ENCODE results near the gene LRRC4C. TPM values are rescaled to one million over a fixed set of nuclear protein-coding genes. Genes with fewer than 3 reads are reported as not detected.

The LRRC4C gene
- total and polyA plus RNA-seq, 2 experiments from 2014 or later: 0.35 to 1.1 TPM

- TF ChIP-seq CREB1 (CRISPR knock-in tag; IDR thresholded peaks at IDR 0.05; ENCODE audit: low read depth) (no peak), EZH2 (IDR thresholded peaks at IDR 0.05; ENCODE audit: low read depth, unreplicated experiment) (no peak), STAT1 (IDR thresholded peaks at IDR 0.05; ENCODE audit: unreplicated experiment) (no peak)
Observed at GRCh38 chr11:41301023-41301422, 158.4 kb downstream of the LRRC4C start (continued).

DNA sequence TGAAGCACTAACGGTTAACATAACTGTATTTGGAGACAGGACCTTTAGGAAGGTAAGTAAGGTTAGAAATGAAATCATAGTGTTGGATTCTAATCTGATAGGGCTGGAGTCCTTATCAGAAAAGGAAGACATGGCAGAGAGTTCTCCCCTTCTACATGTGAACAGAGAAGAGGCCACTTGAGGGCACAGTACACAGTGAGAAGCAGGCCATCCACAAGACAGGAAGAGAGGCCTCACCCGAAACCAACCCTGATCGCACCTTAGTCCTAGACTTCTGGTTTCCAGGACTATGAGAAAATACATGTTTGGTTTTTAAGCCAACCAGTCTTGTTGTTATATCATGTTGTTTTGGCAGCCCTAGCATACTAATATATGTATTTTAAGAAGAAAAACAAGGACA is 170.0 kb downstream of the LRRC4C start:
- Mint-ChIP-seq H3K36me3 (ENCODE audit: low read depth) (no peaks in the 10 kb centered on the region), H3K4me3 (no peak overlapping the region), H3K27ac (no peak overlapping the region), H3K4me1 (peaks cover 2% of the 10 kb centered on the region; the same call in 2 of the 3 replicates), H3K9me3 (no peaks in the 10 kb centered on the region), H3K27me3 (ENCODE audit: insufficient read depth, low read depth, poor library complexity) (no peaks in the 10 kb centered on the region)
- H3K4me1 ChIP-seq (ENCODE audit: insufficient read depth): no peaks in the 10 kb centered on the region
- no peak overlapping the region for H2AFZ ChIP-seq
- H3K36me3 ChIP-seq (ENCODE audit: insufficient read depth): no peaks in the 10 kb centered on the region
- DNase-seq (ENCODE audit: low spot score) (peak; percentile 4), ATAC-seq (no peak; the same call in 2 of the 3 replicates)
- H3K4me2 ChIP-seq: no peak overlapping the region
- H3K27ac ChIP-seq (ENCODE audit: low read depth): no peak overlapping the region
- no peaks in the 10 kb centered on the region for H3K9me2 ChIP-seq (ENCODE audit: insufficient read depth)
- H3K79me2 ChIP-seq (replicated peaks; ENCODE audit: insufficient read depth): no peaks in the 10 kb centered on the region
- H3F3A ChIP-seq (replicated peaks; ENCODE audit: low read depth): no peaks in the 10 kb centered on the region
- no peaks in the 10 kb centered on the region for H4K20me1 ChIP-seq (replicated peaks; ENCODE audit: insufficient read depth)
- H3K4me3 ChIP-seq: no peak overlapping the region
- no peak for TF ChIP-seq ZNF331 (CRISPR knock-in tag; IDR thresholded peaks at IDR 0.05; ENCODE audit: low read depth)
- TF ChIP-seq, protein P1, sequence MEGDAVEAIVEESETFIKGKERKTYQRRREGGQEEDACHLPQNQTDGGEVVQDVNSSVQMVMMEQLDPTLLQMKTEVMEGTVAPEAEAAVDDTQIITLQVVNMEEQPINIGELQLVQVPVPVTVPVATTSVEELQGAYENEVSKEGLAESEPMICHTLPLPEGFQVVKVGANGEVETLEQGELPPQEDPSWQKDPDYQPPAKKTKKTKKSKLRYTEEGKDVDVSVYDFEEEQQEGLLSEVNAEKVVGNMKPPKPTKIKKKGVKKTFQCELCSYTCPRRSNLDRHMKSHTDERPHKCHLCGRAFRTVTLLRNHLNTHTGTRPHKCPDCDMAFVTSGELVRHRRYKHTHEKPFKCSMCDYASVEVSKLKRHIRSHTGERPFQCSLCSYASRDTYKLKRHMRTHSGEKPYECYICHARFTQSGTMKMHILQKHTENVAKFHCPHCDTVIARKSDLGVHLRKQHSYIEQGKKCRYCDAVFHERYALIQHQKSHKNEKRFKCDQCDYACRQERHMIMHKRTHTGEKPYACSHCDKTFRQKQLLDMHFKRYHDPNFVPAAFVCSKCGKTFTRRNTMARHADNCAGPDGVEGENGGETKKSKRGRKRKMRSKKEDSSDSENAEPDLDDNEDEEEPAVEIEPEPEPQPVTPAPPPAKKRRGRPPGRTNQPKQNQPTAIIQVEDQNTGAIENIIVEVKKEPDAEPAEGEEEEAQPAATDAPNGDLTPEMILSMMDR (conservative IDR thresholded peaks at IDR 0.05; ENCODE audit: low read depth in 2 of 2): peak in 1 of 2 experiments; percentile 41; a peak in 2 of 4 replicates
- no peak for TF ChIP-seq EZH2phosphoT487 (IDR thresholded peaks at IDR 0.05; ENCODE audit: unreplicated experiment)
- no peaks in the 10 kb centered on the region for H3K27me3 ChIP-seq (ENCODE audit: insufficient read depth)

DNA sequence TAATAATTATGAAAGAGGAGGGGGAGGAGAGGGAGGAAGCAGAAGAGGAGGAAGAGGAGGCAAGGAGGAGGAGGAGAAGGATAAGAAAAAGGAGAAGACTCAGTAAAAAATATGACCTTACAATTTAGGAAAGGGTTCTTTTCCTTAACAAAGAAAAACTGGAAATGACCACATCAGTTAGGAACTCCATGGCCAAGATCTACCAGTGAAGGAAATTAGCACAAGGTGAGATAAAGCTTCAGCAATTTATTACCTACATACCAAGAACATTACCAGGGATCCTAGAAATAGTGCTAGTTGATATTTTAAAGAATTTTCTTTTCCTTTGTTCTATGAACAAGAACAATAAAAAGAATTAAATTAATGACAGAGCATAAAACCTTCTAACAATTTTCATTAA is 172.7 kb downstream of the LRRC4C start:
- Mint-ChIP-seq H3K9me3 (no peaks in the 10 kb centered on the region), H3K4me1 (peaks cover 11% of the 10 kb centered on the region), H3K27me3 (ENCODE audit: insufficient read depth, low read depth, poor library complexity) (no peaks in the 10 kb centered on the region), H3K27ac (no peak overlapping the region), H3K36me3 (ENCODE audit: low read depth) (no peaks in the 10 kb centered on the region), H3K4me3 (no peak overlapping the region)
- Histone ChIP-seq H3K27ac (ENCODE audit: low read depth) (no peak overlapping the region), H3K9me2 (ENCODE audit: insufficient read depth) (no peaks in the 10 kb centered on the region), H2AFZ (no peak overlapping the region), H3K27me3 (ENCODE audit: insufficient read depth) (no peaks in the 10 kb centered on the region), H3K36me3 (ENCODE audit: insufficient read depth) (no peaks in the 10 kb centered on the region), H3F3A (replicated peaks; ENCODE audit: low read depth) (no peaks in the 10 kb centered on the region), H3K4me2 (no peak overlapping the region), H3K4me1 (ENCODE audit: insufficient read depth) (no peaks in the 10 kb centered on the region), H3K79me2 (replicated peaks; ENCODE audit: insufficient read depth) (no peaks in the 10 kb centered on the region), H4K20me1 (replicated peaks; ENCODE audit: insufficient read depth) (no peaks in the 10 kb centered on the region), H3K4me3 (no peak overlapping the region)
- DNase-seq (ENCODE audit: low spot score): no peak
- no peak for ATAC-seq
- TF ChIP-seq, protein P2, sequence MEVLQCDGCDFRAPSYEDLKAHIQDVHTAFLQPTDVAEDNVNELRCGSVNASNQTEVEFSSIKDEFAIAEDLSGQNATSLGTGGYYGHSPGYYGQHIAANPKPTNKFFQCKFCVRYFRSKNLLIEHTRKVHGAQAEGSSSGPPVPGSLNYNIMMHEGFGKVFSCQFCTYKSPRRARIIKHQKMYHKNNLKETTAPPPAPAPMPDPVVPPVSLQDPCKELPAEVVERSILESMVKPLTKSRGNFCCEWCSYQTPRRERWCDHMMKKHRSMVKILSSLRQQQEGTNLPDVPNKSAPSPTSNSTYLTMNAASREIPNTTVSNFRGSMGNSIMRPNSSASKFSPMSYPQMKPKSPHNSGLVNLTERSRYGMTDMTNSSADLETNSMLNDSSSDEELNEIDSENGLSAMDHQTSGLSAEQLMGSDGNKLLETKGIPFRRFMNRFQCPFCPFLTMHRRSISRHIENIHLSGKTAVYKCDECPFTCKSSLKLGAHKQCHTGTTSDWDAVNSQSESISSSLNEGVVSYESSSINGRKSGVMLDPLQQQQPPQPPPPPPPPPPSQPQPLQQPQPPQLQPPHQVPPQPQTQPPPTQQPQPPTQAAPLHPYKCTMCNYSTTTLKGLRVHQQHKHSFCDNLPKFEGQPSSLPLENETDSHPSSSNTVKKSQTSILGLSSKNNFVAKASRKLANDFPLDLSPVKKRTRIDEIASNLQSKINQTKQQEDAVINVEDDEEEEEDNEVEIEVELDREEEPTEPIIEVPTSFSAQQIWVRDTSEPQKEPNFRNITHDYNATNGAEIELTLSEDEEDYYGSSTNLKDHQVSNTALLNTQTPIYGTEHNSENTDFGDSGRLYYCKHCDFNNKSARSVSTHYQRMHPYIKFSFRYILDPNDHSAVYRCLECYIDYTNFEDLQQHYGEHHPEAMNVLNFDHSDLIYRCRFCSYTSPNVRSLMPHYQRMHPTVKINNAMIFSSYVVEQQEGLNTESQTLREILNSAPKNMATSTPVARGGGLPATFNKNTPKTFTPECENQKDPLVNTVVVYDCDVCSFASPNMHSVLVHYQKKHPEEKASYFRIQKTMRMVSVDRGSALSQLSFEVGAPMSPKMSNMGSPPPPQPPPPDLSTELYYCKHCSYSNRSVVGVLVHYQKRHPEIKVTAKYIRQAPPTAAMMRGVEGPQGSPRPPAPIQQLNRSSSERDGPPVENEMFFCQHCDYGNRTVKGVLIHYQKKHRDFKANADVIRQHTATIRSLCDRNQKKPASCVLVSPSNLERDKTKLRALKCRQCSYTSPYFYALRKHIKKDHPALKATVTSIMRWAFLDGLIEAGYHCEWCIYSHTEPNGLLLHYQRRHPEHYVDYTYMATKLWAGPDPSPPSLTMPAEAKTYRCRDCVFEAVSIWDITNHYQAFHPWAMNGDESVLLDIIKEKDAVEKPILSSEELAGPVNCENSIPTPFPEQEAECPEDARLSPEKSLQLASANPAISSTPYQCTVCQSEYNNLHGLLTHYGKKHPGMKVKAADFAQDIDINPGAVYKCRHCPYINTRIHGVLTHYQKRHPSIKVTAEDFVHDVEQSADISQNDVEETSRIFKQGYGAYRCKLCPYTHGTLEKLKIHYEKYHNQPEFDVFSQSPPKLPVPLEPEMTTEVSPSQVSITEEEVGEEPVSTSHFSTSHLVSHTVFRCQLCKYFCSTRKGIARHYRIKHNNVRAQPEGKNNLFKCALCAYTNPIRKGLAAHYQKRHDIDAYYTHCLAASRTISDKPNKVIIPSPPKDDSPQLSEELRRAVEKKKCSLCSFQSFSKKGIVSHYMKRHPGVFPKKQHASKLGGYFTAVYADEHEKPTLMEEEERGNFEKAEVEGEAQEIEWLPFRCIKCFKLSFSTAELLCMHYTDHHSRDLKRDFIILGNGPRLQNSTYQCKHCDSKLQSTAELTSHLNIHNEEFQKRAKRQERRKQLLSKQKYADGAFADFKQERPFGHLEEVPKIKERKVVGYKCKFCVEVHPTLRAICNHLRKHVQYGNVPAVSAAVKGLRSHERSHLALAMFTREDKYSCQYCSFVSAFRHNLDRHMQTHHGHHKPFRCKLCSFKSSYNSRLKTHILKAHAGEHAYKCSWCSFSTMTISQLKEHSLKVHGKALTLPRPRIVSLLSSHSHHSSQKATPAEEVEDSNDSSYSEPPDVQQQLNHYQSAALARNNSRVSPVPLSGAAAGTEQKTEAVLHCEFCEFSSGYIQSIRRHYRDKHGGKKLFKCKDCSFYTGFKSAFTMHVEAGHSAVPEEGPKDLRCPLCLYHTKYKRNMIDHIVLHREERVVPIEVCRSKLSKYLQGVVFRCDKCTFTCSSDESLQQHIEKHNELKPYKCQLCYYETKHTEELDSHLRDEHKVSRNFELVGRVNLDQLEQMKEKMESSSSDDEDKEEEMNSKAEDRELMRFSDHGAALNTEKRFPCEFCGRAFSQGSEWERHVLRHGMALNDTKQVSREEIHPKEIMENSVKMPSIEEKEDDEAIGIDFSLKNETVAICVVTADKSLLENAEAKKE (CRISPR knock-in tag; IDR thresholded peaks at IDR 0.05): no peak
- no peak for TF ChIP-seq POLR2AphosphoS5 (IDR thresholded peaks at IDR 0.05; ENCODE audit: low read depth)
- TF ChIP-seq, protein P1 (conservative IDR thresholded peaks at IDR 0.05; ENCODE audit: low read depth in 2 of 2): no peak
- no peak for TF ChIP-seq EZH2phosphoT487 (IDR thresholded peaks at IDR 0.05; ENCODE audit: unreplicated experiment)
- TF ChIP-seq EZH2 (IDR thresholded peaks at IDR 0.05; ENCODE audit: low read depth, unreplicated experiment): no peak
- no peak for TF ChIP-seq CREB1 (CRISPR knock-in tag; IDR thresholded peaks at IDR 0.05; ENCODE audit: low read depth)
- no peak for TF ChIP-seq ZNF114 (CRISPR knock-in tag; IDR thresholded peaks at IDR 0.05)
- no peak for TF ChIP-seq NANOG (IDR thresholded peaks at IDR 0.05; ENCODE audit: borderline replicate concordance)
- no peak for TF ChIP-seq ZNF331 (CRISPR knock-in tag; IDR thresholded peaks at IDR 0.05; ENCODE audit: low read depth)

All from GM23338 (cell line).